ENCODE data around the gene AADACL4.

Gene AADACL4

DNA sequence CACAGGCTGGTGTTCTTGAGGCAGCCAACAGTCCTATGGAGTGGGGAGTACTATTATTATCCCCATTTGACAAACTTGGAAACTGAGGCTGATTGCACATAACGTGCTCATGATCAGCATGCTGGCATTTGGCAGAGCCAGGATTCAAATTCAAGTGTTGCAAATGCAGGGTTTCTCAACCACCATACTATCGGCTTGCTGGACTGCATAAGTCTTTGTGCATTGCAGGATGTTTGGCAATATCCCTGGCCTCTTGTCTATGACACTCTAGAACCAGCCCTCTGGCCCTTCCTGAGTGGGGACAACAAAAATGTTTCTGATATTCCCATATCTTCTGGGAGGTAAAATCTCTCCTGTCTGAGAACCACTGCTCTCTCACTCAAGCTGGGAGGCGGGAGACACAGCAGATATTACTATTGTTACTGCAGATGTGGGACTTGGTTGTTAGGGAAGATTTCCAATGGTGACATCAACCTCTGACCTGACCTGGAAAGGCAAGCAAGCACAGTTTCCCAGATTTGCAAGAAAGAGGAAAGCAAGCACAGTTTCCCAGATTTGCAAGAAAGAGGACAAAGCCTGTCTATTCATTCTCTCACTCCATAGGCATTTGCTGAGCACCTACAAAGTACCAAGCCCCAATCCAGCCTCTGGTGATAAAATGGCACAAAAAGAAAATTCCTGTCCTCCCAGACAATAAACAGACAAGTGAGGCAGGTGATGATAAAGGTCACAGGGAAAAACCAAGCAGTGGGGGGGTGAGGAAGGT, 71.0 kb downstream of the AADACL4 start:
- no peak for DNase-seq

DNA sequence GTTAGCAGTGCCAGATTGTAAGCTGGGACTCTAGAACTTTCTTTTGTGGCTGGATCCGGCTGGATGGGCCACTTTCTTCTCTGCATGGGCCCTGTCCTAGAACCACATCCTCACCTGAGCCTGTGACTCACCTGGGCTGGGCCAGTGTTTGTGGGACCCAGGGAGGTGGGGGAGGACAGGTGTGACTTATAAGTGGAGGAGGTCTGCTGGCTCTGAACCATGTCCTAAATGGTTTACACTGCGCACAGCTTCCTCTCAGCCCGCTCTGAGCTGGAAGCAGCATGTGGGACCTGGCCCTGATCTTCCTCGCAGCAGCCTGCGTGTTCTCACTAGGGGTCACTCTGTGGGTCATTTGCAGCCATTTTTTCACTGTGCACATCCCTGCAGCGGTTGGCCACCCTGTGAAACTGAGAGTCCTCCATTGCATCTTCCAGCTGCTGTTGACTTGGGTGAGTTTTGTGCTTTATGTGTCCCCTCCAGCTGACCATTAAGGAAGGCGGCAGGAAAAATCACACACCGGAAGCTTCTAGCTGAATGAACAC, 72.1 kb downstream of the AADACL4 start, which contains the start of gene AADACL3:
AADACL3 (plus strand) TSS at position 215 of the 542 bp plus-strand sequence; CDS start at position 282, 67 bp downstream.
- no peak for DNase-seq
